ENCODE results near the gene ZRANB1. TPM values are rescaled to one million over a fixed set of nuclear protein-coding genes. Genes with fewer than 3 reads are reported as not detected.

Gene ZRANB1
- total RNA-seq, 1 donor from 2014 or later: 18.7 TPM

GRCh38 chr10:125029584-125030242 is 87.8 kb downstream of the ZRANB1 start:
- no peak overlapping the region for H3K27ac ChIP-seq
- DNase-seq (no peak), ATAC-seq (peak; percentile 37 to 43)
- H3K36me3 ChIP-seq: peaks cover 28% of the 10 kb centered on the region
- no peak for TF ChIP-seq CTCF (IDR thresholded peaks at IDR 0.05)
- no peaks in the 10 kb centered on the region for H3K27me3 ChIP-seq (ENCODE audit: low read depth)
- intact Hi-C loops (cut with DNase I): no loop called here
- no peak overlapping the region for H3K4me3 ChIP-seq
- peaks cover 28% of the 10 kb centered on the region for H3K4me1 ChIP-seq
- H3K9me3 ChIP-seq: no peaks in the 10 kb centered on the region

- Histone ChIP-seq H3K4me3 (no peak overlapping the region), H3K27me3 (ENCODE audit: low read depth) (no peaks in the 10 kb centered on the region), H3K4me1 (peaks cover 24% of the 10 kb centered on the region), H3K27ac (no peak overlapping the region), H3K36me3 (peaks cover 31% of the 10 kb centered on the region), H3K9me3 (no peaks in the 10 kb centered on the region)
- no peak for TF ChIP-seq CTCF (IDR thresholded peaks at IDR 0.05)
- DNase-seq (no peak), ATAC-seq (no peak)
- intact Hi-C loops (cut with DNase I): no loop called here
Observed at GRCh38 chr10:125030567-125031197, 88.8 kb downstream of the ZRANB1 start.

GRCh38 chr10:125032474-125033020 is 90.6 kb downstream of the ZRANB1 start:
- intact Hi-C loops (cut with DNase I): no loop called here
- no peaks in the 10 kb centered on the region for H3K27me3 ChIP-seq (ENCODE audit: low read depth)
- peaks cover 12% of the 10 kb centered on the region for H3K36me3 ChIP-seq
- H3K4me3 ChIP-seq: no peak overlapping the region
- DNase-seq: no peak
- no peaks in the 10 kb centered on the region for H3K9me3 ChIP-seq
- ATAC-seq: no peak
- H3K27ac ChIP-seq: no peak overlapping the region
- TF ChIP-seq CTCF (IDR thresholded peaks at IDR 0.05): no peak
- peaks cover 39% of the 10 kb centered on the region for H3K4me1 ChIP-seq

- no peak overlapping the region for H3K4me3 ChIP-seq
- no peak for TF ChIP-seq CTCF (IDR thresholded peaks at IDR 0.05)
- intact Hi-C loops (cut with DNase I): no loop called here
- ATAC-seq (no peak), DNase-seq (no peak)
- no peaks in the 10 kb centered on the region for H3K27me3 ChIP-seq (ENCODE audit: low read depth)
- no peaks in the 10 kb centered on the region for H3K9me3 ChIP-seq
- peaks cover 7% of the 10 kb centered on the region for H3K36me3 ChIP-seq
- H3K4me1 ChIP-seq: peaks cover 47% of the 10 kb centered on the region
- no peak overlapping the region for H3K27ac ChIP-seq
Observed at GRCh38 chr10:125033146-125033924, 91.4 kb downstream of the ZRANB1 start.

GRCh38 chr10:125034675-125035074 is 92.8 kb downstream of the ZRANB1 start:
- DNase-seq (peak; percentile 35), ATAC-seq (no peak)
- H3K4me1 ChIP-seq: peaks cover 55% of the 10 kb centered on the region
- intact Hi-C loops (cut with DNase I): no loop called here
- no peak for TF ChIP-seq CTCF (IDR thresholded peaks at IDR 0.05)
- H3K27ac ChIP-seq: no peak overlapping the region
- no peak overlapping the region for H3K4me3 ChIP-seq
- no peaks in the 10 kb centered on the region for H3K27me3 ChIP-seq (ENCODE audit: low read depth)
- peaks cover 7% of the 10 kb centered on the region for H3K36me3 ChIP-seq
- H3K9me3 ChIP-seq: no peaks in the 10 kb centered on the region

Data from lower lobe of right lung (tissue), 2 donors.